D721Med (cell line): ENCODE measurements around the gene BCAS4.

Experiments used
- DNase-seq: peaks from one replicate; pipeline ENCODE4 v3.0.0; 2011; ENCODE audit warnings: low spot score; ENCODE audit not compliant: insufficient read length
- FAIRE-seq: peaks from 2 replicates; lab custom pipeline; 2011; peaks lifted over from hg19 to GRCh38; lab: Jason Lieb, UNC
- TF ChIP-seq, protein P1 (sequence below): IDR thresholded peaks from 2 replicates; pipeline ENCODE4 v1.5.1; 2012; ENCODE audit warnings: mild to moderate bottlenecking, control low read depth; ENCODE audit not compliant: insufficient read depth; ENCODE audit errors: missing control alignments

The BCAS4 gene

DNA sequence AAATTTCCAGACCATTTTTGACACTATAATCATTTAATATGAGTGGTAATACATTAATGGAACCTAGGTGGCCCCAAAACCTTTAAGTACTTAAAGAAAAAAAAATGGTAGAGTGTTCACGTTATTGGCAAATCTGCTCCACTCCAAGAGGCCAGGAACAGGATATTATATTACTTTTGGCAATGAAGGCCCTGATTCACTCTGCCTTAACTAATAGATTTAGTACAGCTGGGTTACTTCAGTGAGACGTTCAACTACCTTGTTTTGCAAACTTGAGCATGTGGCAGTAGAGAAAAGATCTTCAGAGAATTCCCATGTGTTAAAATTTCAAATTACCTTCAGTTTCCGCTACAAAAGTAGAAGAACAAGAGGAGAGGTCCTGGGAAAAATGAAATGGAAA is 123.5 kb downstream of the BCAS4 start:
- TF ChIP-seq, protein P1, sequence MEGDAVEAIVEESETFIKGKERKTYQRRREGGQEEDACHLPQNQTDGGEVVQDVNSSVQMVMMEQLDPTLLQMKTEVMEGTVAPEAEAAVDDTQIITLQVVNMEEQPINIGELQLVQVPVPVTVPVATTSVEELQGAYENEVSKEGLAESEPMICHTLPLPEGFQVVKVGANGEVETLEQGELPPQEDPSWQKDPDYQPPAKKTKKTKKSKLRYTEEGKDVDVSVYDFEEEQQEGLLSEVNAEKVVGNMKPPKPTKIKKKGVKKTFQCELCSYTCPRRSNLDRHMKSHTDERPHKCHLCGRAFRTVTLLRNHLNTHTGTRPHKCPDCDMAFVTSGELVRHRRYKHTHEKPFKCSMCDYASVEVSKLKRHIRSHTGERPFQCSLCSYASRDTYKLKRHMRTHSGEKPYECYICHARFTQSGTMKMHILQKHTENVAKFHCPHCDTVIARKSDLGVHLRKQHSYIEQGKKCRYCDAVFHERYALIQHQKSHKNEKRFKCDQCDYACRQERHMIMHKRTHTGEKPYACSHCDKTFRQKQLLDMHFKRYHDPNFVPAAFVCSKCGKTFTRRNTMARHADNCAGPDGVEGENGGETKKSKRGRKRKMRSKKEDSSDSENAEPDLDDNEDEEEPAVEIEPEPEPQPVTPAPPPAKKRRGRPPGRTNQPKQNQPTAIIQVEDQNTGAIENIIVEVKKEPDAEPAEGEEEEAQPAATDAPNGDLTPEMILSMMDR, result no peak
- DNase-seq (no peak), FAIRE-seq (no peak)

DNA sequence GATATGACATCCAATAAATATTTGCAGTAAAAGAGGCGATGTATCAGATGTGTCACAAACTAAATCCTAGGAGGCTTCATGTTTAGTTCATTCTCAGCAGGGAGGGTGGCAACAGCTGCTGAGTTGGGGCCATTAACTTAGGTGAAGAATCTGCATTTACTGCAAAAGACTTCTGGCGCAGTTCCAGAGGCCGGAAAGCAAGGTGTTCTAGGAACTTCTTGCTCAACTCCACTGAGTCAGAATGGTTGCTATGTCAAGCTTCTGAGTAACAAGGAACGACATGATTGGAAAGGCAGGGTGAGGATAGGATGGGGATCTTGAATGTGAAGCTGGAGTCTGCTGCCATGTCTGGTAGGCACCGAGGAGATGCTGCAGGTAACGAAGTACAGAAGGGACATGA is 124.7 kb downstream of the BCAS4 start:
- no peak for FAIRE-seq
- no peak for DNase-seq
- TF ChIP-seq, protein P1, result no peak

DNA sequence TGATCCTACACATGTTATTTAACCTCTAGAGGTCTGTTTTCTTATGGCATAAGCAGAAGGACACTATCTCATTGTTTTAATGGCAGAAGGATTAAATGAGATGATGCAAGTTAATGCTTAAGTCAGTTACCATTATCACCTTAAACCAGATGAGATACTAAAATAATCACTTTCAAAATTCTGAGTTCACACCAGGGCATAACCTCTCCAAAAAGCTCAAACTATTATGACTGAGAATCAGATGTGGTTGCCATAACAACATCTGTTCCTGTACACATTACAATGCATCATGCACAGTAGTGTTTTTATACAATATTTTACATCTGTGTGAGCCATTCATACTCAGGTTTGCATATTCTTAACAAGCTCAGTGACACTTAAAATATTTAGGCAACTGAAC is 126.1 kb downstream of the BCAS4 start:
- FAIRE-seq (peak; percentile 90), DNase-seq (no peak)
- TF ChIP-seq, protein P1, result no peak

DNA sequence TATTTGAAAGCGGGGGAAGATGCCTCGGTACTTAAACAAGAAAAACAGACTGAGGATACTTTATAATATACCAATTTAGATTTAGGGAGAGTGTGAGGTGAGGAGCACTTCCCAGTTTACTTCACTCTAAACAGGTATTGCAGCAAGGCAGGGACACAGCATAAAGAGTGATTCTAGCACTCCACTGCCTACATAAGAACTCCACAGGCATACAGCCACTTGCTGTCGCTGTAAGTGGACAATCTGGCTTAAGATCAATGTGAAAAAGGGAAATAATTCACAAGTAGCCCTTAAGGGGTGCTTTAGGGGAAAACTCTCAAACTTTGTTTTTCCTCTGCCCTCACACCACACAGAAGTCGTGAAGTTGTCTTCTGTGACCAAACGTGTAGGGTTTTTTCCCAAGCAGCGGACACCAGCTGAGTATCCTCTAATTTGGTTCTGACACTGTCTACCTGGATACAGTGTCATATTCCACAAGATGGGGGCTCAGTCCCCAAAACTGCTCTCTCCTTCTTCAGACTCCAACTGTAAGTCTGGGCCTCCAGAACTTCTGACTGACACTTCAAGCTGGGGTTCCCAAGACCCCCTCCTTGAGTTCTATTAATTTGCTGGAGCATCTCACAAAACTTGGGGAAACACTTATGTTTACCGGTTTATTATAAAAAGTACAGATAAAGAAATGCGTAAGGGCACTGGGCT is 127.1 kb downstream of the BCAS4 start:
- DNase-seq (no peak), FAIRE-seq (no peak)
- TF ChIP-seq, protein P1, result no peak

DNA sequence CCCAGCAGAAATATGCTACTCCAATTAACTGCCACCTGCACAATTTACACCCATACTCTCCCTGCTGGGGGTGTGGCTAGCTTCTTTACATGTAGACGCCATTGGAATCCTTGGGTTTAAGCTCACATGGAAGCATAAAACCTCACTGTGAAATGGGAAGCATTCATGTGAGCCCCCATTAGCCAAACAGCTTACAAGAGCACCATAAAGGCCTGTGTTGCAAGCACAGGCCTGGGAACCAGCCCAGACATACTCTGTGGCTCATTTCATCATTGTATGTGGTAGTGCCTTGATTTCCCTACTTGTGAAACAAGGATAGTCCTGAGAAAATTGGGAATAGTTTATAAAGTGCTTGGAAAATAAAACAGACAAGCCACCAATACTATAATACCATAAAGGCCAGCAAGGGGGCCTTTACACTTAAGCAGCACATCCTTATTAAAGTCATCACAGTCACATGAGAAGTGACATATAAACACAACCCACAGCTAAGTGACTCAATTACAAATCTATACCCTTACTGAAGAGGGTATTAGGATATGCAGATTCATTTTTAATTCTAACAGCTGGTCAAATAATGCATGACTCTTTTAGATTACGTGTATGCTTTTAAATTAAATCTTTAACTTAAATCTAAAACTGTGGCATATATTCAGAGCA is 129.5 kb downstream of the BCAS4 start:
- TF ChIP-seq, protein P1, result no peak
- DNase-seq (no peak), FAIRE-seq (no peak)

DNA sequence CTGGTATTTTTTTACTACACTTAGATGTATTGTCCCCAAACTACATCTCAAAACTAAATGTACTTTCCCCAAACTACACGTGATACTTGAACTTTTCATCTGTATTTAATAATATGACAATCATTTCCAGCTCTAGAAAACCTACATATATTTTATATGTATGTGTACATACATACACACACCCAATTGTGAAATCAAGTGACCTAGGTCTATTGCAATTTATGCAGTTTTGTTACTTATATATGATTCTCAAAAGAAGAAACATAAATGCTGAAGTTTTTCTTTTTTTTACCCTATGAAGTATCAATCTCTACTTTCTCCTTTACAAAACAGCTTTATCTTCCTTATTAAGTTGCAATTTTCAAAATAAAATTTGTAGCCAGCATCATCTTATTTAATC is 131.7 kb downstream of the BCAS4 start:
- FAIRE-seq (no peak), DNase-seq (no peak)
- TF ChIP-seq, protein P1, result no peak
